ENCODE measurements around the gene RBM34.

The RBM34 gene

DNA sequence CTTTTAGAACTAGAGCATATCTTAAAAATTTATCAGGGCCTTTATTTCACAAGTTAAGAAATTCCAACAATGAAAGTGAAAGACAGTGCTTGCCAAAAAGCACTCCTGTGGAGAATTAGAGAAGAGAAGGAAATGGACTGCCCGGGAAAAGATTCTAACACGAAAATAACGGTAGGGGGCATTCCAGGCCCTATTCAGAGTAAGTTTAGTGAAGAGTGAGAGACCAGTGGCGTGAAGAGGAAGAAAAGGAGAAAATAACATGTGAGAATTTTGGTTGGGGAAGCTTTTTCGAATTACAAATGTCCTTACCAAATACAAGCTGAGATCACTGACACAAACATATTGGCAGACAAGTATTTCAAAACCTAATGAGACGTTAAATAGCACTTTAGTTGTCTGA is 38.4 kb upstream of the RBM34 start:
- H3K27ac ChIP-seq, result no peak overlapping the region

DNA sequence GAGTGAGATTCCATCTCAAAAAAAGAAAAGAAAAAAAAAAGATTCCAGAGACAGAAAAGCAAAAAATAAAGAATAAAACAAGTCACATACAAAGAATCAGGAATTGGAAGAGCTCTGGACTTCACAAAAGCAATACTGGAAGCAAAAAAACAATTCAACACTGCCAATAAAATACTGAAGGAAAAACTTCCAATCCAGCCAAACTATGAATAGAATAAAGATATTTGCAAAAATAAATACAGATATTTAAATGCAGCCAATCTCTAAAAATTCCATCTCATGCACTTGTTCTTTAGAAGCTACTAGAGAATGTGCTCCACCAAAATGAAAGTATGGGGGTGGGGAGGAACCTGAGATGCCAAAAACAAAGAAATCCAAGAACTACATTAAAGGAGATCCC is 29.4 kb upstream of the RBM34 start:
- TF ChIP-seq, protein P1, sequence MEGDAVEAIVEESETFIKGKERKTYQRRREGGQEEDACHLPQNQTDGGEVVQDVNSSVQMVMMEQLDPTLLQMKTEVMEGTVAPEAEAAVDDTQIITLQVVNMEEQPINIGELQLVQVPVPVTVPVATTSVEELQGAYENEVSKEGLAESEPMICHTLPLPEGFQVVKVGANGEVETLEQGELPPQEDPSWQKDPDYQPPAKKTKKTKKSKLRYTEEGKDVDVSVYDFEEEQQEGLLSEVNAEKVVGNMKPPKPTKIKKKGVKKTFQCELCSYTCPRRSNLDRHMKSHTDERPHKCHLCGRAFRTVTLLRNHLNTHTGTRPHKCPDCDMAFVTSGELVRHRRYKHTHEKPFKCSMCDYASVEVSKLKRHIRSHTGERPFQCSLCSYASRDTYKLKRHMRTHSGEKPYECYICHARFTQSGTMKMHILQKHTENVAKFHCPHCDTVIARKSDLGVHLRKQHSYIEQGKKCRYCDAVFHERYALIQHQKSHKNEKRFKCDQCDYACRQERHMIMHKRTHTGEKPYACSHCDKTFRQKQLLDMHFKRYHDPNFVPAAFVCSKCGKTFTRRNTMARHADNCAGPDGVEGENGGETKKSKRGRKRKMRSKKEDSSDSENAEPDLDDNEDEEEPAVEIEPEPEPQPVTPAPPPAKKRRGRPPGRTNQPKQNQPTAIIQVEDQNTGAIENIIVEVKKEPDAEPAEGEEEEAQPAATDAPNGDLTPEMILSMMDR (IDR thresholded peaks at IDR 0.05; ENCODE audit: low read depth, low read length, missing control alignments), result no peak
- no peak overlapping the region for H3K4me3 ChIP-seq (ENCODE audit: low read depth, low read length)
- in situ Hi-C loops (cut with HindIII; ENCODE audit: low pct_ligation_motif_present, low sequenced_read_pairs), result no loop called here
- no peak for DNase-seq
- H3K27ac ChIP-seq, result no peak overlapping the region
- H3K27me3 ChIP-seq (replicated peaks), result no peaks in the 10 kb centered on the region
- peaks cover 17% of the 10 kb centered on the region for H3K36me3 ChIP-seq (replicated peaks)

More for the DNA sequence above, 38.4 kb upstream of the RBM34 start:
- in situ Hi-C loops (cut with HindIII; ENCODE audit: low pct_ligation_motif_present, low sequenced_read_pairs), result no loop called here
- peaks cover 13% of the 10 kb centered on the region for H3K36me3 ChIP-seq (replicated peaks)
- TF ChIP-seq, protein P1 (IDR thresholded peaks at IDR 0.05; ENCODE audit: low read depth, low read length, missing control alignments), result peak; percentile 59
- H3K4me3 ChIP-seq (ENCODE audit: low read depth, low read length), result no peak overlapping the region
- peak; percentile 47 for DNase-seq
- H3K27me3 ChIP-seq (replicated peaks), result no peaks in the 10 kb centered on the region

DNA sequence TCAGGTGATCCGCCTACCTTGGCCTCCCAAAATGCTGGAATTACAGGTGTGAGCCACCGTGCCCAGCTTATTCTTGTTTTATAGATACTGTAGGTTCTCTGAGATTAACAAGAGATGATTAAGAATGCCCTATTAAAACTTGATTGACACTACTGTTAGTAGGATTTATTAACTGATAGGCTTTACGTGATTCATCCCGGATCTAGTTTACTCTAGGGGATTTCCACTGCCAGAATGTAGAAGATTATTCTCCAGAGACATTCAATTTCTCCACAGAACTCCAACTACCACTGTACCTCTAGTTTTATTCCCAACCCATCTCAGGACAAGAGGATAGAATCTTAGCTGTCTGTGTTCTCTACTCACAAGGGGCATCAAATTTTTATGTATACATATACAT is 26.3 kb upstream of the RBM34 start:
- Histone ChIP-seq H3K4me3 (ENCODE audit: low read depth, low read length) (no peak overlapping the region), H3K27ac (no peak overlapping the region), H3K36me3 (replicated peaks) (peaks cover 5% of the 10 kb centered on the region), H3K27me3 (replicated peaks) (no peaks in the 10 kb centered on the region)
- TF ChIP-seq, protein P1 (IDR thresholded peaks at IDR 0.05; ENCODE audit: low read depth, low read length, missing control alignments), result no peak
- DNase-seq, result no peak
- in situ Hi-C loops (cut with HindIII; ENCODE audit: low pct_ligation_motif_present, low sequenced_read_pairs), result no loop called here

DNA sequence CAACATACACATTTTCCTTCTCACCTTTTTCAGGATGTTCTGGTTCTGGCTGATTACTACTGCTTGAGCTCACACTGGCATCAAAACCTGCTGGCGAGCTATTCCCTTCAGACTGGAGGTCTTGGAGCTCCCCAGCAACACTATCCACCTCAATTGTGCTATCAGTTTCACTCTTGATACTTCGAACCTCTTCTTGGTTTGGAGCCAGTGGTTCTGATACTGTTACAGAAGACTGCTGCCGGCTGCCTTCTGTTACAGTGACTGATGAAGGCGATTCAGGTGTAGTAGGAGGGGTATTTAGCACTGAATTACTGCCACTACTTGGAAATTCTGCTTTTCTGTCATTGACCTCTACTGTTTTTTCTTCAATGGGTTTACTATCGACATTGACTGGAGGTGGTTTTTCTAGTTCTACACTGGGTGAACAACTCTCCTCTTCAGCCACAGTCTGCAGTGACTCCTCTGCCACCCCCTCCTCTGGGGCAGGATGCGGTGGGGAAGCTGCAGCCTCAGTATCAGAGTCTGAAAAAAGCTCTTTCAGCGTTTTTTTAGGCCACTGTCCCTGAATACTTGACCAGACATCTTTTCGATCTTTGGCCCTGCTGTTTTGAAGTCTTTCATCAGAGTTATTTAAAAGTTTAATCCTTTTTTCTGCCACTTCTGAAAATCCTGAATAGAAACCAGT is 20.7 kb upstream of the RBM34 start:
- TF ChIP-seq, protein P1 (IDR thresholded peaks at IDR 0.05; ENCODE audit: low read depth, low read length, missing control alignments), result no peak
- Histone ChIP-seq H3K27ac (no peak overlapping the region), H3K27me3 (replicated peaks) (no peaks in the 10 kb centered on the region), H3K36me3 (replicated peaks) (peaks cover 22% of the 10 kb centered on the region), H3K4me3 (ENCODE audit: low read depth, low read length) (no peak overlapping the region)
- in situ Hi-C loops (cut with HindIII; ENCODE audit: low pct_ligation_motif_present, low sequenced_read_pairs), result no loop called here
- DNase-seq, result no peak

DNA sequence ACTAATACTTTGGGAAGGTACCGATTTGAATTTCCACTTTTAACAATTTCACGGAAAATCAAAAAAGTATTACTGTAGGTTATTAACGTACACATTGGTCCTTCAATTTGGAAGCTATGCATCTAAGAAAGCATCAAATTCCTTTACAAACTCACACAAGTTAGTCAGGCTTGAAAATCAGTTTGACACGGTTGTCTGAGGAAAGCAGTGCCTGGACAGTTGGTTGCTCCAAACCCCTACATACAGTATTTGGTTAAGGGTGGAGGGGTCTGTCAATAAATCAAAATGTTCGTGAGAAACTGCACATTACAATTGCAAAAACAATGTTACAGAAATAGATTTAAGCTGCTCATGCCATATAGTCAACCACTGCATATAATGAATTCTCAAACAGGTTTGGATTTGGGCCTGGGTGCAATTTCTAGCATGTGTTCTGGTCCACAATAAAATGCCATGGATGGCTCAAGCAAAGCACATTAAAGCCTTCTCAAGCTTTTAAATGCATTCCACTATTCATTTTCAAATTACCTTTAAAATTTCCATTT is 19.9 kb upstream of the RBM34 start:
- H3K27me3 ChIP-seq (replicated peaks), result no peaks in the 10 kb centered on the region
- TF ChIP-seq, protein P1 (IDR thresholded peaks at IDR 0.05; ENCODE audit: low read depth, low read length, missing control alignments), result no peak
- in situ Hi-C loops (cut with HindIII; ENCODE audit: low pct_ligation_motif_present, low sequenced_read_pairs), result no loop called here
- no peak overlapping the region for H3K27ac ChIP-seq
- DNase-seq, result no peak
- peaks cover 25% of the 10 kb centered on the region for H3K36me3 ChIP-seq (replicated peaks)
- H3K4me3 ChIP-seq (ENCODE audit: low read depth, low read length), result no peak overlapping the region

DNA sequence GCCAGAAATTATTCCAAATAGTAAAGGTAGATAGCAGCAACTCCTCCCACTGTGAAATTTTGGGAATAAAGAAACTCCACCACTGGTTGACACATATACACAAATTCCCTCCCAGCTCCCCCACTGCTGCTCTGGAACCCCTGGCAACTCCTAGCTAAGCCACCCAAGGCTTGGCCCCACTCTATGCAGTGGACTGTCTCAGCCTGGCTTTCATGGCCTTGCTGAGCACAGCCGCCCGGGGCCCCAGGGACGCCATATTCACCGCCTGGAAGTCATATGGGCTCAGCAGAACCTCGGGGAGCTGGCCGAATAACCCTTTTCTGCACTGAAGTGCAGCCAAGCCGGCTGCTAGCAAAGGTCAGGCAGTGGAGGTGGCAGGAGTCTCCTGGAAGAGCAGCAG is 15.4 kb upstream of the RBM34 start:
- Histone ChIP-seq H3K4me3 (ENCODE audit: low read depth, low read length) (no peak overlapping the region), H3K27ac (no peak overlapping the region), H3K27me3 (replicated peaks) (no peaks in the 10 kb centered on the region), H3K36me3 (replicated peaks) (peaks cover 48% of the 10 kb centered on the region)
- TF ChIP-seq, protein P1 (IDR thresholded peaks at IDR 0.05; ENCODE audit: low read depth, low read length, missing control alignments), result no peak
- DNase-seq, result no peak
- in situ Hi-C loops (cut with HindIII; ENCODE audit: low pct_ligation_motif_present, low sequenced_read_pairs), result no loop called here
